Measurements from ENCODE around the gene UBD.

- TF ChIP-seq CTCF (optimal IDR thresholded peaks at IDR 0.05 in 1 of 3, IDR thresholded peaks at IDR 0.05 in 1 of 3, conservative IDR thresholded peaks at IDR 0.05 in 1 of 3; ENCODE audit: extremely low read depth in 1 of 3, insufficient read depth in 2 of 3, low read length in 3 of 3) (no peak), EZH2 (IDR thresholded peaks at IDR 0.05; ENCODE audit: low read length) (no peak)
Observed at GRCh38 chr6:29521006-29521680, 38.4 kb downstream of the UBD start.

Measured in keratinocyte (primary cell).